Endometrium (tissue), 2 donors: ENCODE results near the gene PTPRD.

Source experiments
- FAIRE-seq: peaks from 2 replicates; lab custom pipeline; 2012; peaks lifted over from hg19 to GRCh38; lab: Jason Lieb, UNC
- donor health status: control.
- donor health status: control.

Gene PTPRD

GRCh38 chr9:9892217-9892616 is 720.6 kb downstream of the PTPRD start:
- FAIRE-seq = no peak

DNA sequence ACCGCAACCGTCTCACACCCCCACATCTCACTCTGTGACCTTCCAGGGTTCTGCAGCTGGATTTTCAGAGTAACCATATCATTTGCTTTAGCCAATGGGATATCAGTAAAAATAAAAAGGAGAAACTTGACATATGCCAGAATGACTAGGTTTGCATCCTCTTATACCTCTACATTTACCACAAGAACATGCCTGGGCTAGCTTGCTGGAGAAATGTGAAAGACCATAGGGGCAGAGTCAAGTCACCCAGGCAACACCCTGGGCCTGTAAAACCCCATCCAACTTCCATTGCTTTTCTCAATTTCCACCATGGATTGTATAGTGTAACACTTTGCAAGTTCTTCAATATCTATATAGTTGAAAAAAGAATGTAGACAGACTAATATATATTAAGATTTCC is 731.1 kb downstream of the PTPRD start:
- FAIRE-seq = no peak

DNA sequence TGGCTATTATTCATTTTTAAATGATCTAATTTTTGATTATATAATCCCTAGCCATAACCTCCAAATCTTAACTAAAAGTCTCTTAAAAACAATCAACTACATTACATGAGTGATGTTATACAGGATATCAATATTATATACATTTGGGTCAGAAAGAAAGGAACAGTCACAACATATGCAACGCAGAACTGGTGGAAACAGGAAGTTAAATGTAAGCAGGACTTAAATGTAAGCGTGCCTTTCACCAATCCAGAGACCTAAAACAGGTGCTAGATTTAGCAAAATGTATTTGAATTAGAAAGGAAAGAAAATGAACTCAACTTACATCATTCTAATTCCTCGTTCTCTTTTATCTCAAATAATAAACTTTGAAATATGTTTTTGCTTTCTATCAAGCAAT is 738.5 kb downstream of the PTPRD start:
- FAIRE-seq = no peak

GRCh38 chr9:9862235-9862810 is 750.5 kb downstream of the PTPRD start:
- FAIRE-seq = no peak

GRCh38 chr9:9855177-9856078 is 757.4 kb downstream of the PTPRD start:
- no peak for FAIRE-seq

- no peak for FAIRE-seq
These were observed 765.1 kb downstream of the PTPRD start for GRCh38 chr9:9847750-9848149.

DNA sequence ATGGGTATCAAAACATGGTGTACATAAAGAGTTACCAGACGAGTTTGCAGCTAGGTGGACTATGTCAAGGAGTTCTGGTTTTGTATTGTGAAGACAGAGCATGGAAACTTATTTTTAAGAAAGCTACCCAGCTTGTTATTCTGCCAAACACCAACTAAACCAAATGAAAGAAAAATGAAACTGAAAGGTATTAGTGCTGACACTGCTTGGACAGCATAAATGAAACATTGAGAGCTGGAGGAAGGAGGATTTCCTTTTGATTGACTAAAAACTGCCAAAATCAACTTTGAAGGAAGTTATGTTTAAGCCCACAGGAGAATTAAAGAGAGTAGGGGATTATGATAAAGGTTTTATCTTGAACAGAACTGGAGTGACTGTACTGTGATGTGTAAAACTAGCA is 766.2 kb downstream of the PTPRD start:
- FAIRE-seq = no peak

- no peak for FAIRE-seq
These were observed 792.4 kb downstream of the PTPRD start for GRCh38 chr9:9820436-9820835.

DNA sequence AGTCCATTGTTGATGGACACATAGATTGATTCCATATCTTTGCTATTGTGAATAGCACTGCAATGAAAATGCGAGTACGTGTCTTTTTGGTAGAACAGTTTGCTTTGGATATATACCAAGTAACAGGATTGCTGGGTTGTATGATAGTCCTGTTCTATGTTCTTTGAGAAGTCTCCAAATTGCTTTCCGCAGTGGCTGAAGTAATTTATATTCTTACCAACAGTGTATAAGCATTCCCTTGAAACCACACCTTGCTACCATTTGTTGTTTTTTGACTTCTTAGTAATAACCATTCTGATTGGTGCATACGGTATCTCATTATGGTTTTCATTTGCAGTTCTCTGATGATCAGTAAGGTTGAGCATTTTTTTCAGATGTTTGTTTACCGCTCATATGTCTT is 792.9 kb downstream of the PTPRD start:
- no peak for FAIRE-seq

DNA sequence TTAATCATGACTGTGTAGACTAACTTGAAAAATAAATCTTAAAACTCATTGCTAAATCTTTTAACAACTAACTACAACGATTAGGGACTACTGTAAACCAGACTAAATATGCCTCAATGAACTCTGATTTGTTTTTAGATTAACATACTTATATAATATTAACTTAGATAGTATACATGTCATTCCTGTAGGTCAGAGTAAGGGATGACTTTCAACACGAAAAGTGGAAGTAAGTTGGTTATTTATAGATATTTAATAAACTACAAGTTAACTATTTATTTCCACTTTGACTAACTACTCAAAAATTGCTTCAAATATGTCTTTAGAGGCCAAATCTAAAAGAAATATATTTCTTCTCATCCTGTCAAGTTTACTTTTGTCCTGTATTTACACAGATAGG is 795.6 kb downstream of the PTPRD start:
- no peak for FAIRE-seq

- no peak for FAIRE-seq
These were observed 808.7 kb downstream of the PTPRD start for GRCh38 chr9:9804109-9804508.

GRCh38 chr9:9799287-9799686 is 813.5 kb downstream of the PTPRD start:
- FAIRE-seq = no peak

DNA sequence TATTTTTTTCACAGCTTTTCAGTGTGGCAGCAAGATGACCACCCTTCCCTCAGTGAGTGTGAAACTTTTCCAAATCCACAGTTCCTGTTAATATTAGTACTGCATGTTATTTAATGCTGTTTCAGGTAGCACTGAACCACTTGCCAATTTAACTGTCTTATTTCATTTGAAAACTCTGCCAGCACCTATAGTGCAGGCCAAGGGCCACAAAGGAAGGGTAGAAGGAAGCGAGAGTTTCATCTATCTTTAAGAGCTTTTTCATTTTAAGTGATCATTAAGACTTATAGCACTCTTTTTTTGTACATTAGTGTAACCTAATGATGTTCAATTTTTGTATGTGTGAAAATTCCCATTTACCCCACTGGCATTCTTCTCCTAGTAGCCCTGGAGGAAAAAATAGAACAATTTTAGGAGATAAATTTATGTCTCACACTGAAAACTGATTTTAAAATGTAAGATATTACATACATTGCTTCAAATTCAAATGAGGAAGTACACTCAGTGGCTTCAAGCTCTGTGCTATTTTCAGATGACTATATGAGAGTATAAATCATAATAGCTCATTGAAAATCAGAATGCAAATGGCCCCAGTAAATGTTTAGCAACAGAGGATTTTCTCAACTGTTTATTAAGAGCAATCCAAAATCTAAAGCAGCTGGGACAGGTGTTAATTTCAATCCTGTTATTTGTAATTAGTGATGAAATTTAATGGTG is 820.5 kb downstream of the PTPRD start:
- FAIRE-seq = no peak

DNA sequence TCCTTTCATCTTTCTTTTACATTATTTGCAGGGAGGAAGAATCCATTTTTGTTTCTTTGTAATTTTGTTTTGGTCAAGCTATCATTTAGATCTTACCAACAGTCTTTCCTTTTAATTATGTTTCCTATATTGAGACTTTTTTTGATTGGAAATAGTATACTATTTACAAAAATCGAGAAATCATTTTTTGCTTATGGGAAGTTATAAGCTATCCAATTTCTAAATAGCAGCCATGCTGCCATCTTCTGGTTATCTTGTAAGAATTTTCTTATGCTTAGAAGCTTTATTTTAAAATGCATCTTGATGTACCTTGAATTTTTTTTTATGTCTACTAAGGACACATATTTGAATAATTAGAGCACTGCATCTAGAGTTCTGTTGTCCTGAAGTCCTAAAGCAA is 821.2 kb downstream of the PTPRD start:
- peak; percentile 82 for FAIRE-seq

GRCh38 chr9:9790216-9790872 is 822.5 kb downstream of the PTPRD start:
- peak; percentile 76 for FAIRE-seq

DNA sequence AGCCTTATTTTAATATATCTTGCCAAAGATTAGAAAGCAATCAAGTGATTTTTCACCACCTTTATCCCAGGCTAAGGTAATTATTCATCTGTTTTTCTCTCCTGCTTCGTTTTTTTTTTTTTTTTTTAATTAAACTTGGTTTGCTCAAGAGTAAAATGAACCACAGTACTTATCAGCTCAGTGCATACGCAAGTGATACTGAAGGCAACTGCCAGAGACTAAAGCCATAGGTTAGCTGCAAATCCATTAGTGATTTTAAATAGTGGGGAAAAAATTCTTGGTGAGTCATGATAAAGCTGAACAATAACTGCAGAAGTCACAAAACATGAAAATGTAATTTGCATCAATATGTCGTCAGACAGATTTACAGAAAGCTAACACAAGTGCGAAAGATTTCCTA is 829.1 kb downstream of the PTPRD start:
- no peak for FAIRE-seq

DNA sequence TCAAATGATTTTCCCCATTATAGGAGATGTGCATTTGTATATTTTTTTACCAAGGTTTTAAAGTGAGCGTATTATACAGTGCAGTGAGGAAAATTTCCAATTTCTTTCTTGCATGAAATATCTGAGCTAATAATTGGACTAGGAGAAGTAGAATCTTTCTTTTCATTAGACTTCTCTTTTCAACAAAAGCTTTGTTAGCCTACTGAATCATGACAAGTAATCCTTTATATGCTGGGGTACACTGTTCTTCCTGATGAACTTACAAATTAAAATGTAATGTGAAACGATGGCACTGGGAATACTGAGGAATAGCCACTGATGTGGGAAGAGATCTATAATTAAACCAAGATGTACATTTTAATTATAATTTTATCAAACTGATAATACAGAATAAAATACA is 829.6 kb downstream of the PTPRD start:
- FAIRE-seq = no peak

DNA sequence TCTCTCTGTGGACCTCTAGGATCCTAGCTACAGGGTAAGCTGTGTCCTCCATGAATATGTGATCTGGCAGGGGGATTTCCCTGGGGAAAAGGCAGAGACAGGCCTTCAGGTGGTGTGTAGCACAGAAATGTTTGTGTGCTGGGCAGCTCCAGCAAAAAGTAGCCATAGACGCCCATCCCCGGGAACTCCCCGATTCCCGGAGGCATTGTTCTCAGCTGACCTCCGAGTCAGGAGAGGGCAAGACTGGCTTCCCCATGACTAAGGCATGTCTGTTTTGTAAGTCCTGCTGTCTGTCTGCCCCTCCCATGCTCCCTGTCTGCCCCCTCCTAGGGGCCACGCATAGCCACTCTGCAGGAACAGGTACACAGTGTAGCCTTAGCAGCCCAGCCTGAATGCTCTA is 834.5 kb downstream of the PTPRD start:
- no peak for FAIRE-seq

DNA sequence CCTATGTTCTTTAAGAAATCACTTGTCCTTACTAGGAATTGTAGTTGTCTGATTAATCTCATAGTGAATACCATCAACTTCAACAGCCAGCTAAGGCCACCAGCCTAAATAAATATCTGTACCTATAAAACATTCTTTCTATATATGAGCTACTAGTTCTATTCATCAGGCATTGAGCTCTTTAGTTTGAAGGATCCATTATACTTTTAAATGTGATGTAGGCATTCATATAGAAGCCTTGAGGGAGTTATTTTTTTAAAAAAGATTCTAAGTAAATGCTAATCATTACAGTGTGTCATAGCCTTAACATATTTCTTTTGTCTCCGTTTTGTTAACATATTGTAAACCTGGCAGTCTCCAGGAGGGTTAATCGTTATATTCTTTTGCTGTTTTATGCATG is 838.3 kb downstream of the PTPRD start:
- no peak for FAIRE-seq

DNA sequence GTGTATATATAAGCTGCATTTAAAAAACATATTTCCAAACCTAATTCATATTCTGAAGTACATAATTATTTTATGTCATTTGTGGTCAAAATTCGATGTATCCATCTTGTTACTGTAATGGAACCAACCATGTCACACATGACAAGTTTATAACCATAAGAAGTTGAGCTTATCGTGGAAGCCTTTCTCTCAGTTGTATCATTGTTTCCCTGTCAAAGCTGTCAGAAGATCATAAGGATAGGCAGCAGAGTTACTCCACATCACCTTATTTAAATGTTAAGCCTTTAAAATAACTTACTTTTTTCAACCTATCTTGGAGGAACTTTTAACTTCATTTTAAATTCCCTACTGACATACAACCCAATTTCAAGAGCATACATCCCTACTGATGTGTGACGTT is 841.5 kb downstream of the PTPRD start:
- FAIRE-seq = no peak

GRCh38 chr9:9764821-9765220 is 848.0 kb downstream of the PTPRD start:
- no peak for FAIRE-seq

DNA sequence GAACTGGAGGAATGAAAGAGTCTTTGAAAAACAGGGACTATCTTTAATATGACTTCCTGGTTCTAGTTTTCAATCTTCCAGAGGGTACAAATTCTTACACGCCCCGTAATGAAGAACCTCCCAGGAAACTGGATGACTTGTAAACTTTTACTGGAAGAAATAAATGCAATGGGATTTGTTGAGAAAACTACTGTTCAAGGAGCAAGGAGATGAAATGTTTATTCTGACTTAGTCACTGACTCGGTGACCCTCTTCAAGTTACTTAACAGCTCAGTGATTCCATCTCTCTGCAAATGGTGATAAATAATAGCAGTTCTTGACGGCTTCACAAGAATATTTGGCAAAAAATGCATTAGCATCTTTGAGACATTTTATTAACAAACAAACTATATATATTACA is 858.6 kb downstream of the PTPRD start:
- FAIRE-seq = no peak

- no peak for FAIRE-seq
These were observed 859.5 kb downstream of the PTPRD start for GRCh38 chr9:9753266-9753665.
